GM18526 (cell line): ENCODE results near the gene RASGRF1.

Experiments
- POLR2A ChIP-seq: IDR thresholded peaks from 3 replicates; pipeline ENCODE4 v1.6.1; 2011; ENCODE audit not compliant: insufficient read length; ENCODE audit errors: extremely low read depth

The RASGRF1 gene

GRCh38 chr15:78951841-78952238 is 138.7 kb downstream of the RASGRF1 start:
- TF ChIP-seq POLR2A, result no peak

- TF ChIP-seq POLR2A, result no peak
Observed at GRCh38 chr15:78950902-78951840, 139.4 kb downstream of the RASGRF1 start.

- TF ChIP-seq POLR2A, result no peak
Observed at GRCh38 chr15:78950343-78950742, 140.2 kb downstream of the RASGRF1 start.

DNA sequence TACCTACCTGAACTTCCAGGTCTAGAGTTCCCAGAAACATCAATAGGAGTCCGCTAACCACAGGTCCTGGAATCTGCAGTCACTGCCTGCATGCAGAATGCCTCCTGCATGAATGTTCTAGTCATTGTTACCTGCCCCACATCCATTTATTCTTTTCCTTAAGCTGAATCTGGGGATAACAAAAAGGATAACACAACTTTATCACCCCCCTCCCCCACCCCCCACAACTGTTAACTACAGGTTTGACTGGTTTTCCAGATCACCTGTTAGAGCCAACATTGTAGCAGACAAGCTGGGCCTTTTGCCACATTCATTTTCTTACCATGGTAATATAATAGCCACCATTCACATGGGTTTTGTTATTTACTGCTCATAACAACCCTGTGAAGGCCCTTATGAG is 141.1 kb downstream of the RASGRF1 start:
- no peak for TF ChIP-seq POLR2A

DNA sequence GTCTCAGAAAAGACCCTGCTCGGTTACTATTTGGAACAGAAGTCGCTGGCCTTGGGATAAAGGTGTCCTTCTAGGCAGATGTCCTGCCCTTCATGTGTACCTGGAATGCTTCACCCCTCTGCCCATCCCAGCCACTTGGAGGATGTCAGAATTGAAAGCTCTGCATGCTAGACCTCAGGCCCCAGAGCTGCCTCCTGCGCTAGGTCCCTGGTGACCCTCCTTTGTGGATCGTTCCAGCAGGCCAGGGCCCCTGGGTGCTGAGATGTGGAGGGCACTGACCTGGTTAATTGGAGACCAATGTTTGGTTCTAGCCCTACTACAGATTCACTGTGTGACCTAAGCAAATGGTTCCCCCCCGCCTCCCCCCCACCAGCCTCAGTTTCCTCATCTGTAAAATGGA is 143.1 kb downstream of the RASGRF1 start:
- TF ChIP-seq POLR2A, result no peak

DNA sequence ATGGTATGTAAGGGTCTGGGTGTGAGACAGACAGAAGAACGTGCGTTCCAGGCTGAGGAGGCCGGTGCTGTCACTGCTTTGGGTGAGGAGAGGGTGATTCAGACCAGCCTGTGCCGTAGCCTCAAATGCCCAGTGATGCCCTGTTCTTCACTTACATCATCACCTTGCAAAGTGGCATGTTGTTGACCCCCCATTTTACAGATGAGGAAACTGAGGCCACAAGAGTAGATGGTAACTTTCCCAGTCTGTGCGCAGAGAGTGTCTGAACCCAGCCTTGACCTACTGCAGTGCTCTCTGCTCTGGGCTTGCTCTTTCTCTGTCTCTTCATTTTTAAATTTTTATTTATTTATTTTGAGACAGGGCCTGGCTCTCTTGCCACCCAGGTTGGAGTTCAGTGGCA is 144.1 kb downstream of the RASGRF1 start:
- TF ChIP-seq POLR2A, result no peak

DNA sequence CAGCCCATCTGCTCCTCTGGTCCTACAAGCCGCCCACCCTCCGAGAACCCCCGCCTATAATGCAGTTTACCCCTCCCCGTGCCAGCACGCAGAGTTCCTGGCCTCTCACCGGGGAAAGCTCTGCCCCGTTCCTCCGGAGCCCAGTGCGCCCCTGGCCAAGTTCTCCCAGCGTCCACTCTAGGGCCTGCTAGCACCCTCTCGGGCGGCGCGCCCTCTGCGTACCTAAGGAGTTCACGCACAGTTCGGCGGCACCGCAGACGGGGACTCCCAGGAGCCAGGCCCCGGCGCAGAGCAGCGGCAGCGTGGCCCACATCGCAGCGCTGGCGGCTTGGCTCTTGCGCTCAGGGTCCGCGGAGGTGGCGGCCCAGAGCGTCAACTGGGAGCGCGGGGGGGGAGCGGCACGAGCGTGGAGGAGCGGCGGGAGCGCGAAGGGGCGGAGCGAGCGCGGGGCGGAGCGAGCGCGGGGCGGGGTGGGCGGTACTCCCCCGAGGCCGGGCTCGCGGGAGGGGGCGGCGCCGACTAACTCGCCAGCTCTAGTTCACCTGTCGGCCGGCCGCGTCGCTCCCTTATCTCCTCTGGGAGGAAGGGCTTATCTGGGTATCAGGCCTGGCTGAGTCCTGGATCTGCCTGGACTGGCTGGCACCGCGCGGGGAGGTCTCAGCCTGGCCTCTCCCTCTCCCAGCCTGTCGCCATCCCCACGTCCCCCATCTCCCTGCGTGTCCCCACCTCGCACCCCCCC is 145.7 kb downstream of the RASGRF1 start, which contains the start of gene CTSH:
Gene CTSH, minus strand, starts transcription at position 378 of the 739 bp plus-strand sequence. Its CDS starts 65 bp downstream, at position 313.
- TF ChIP-seq POLR2A, result peak; percentile 95

DNA sequence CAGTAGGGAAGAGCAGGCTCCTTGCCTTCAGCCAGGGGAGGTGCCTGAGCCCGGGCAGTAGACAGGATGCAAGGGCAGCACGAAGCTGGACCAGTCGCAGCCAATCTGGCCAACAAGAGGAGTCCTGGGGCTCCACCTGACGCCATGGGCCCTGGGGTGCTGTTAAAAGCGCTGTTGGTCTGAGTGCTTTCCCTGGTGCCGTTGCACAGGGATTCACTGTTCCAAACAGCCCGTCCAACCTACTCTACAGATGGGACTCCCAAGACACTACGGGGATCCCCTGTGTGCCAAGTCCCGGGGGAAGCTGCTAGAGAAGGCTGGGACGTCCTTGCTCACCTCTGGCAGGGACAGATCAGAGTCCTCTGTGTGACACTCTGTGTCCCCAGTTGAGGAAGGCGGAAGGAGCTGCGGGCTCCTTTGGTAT is 146.4 kb downstream of the RASGRF1 start:
- no peak for TF ChIP-seq POLR2A

DNA sequence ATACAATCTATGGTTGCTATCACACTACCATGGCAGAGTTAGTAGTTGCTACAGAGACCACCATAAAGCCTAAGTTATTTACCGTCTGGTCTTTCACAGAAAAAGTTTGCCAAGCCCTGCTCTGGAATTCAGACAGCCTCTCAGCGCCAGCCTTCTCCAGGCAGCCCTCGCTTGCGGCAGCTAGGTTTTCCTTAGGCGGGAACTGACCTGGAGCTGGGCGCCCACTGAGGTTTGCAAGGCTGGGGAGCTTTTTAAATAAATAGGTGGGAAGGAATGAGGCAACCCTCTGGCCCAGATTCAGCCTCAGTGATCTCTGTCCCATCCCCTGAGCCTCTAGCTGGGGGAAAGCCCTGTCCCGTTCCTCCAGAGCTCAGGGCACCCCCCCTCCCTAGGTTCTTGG is 146.9 kb downstream of the RASGRF1 start:
- no peak for TF ChIP-seq POLR2A

DNA sequence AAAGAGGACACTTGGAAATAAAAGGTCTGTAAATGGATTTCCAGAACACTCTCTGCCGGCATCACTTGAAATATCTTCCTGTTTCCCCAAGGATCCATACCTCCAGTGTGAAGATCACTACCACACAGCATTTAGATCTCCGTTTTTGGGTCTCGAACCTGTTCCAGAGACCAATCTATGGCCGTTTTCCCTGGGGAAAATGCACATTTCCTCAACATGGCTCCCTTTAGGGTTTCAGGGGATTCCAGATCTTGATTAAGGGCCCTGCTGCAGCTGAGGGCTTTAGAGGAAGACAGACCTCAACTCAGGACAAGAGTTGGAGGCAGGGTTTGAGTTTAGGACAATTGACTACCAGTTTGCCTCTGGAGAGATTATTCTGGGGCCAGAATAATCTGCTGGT is 147.8 kb downstream of the RASGRF1 start:
- no peak for TF ChIP-seq POLR2A

DNA sequence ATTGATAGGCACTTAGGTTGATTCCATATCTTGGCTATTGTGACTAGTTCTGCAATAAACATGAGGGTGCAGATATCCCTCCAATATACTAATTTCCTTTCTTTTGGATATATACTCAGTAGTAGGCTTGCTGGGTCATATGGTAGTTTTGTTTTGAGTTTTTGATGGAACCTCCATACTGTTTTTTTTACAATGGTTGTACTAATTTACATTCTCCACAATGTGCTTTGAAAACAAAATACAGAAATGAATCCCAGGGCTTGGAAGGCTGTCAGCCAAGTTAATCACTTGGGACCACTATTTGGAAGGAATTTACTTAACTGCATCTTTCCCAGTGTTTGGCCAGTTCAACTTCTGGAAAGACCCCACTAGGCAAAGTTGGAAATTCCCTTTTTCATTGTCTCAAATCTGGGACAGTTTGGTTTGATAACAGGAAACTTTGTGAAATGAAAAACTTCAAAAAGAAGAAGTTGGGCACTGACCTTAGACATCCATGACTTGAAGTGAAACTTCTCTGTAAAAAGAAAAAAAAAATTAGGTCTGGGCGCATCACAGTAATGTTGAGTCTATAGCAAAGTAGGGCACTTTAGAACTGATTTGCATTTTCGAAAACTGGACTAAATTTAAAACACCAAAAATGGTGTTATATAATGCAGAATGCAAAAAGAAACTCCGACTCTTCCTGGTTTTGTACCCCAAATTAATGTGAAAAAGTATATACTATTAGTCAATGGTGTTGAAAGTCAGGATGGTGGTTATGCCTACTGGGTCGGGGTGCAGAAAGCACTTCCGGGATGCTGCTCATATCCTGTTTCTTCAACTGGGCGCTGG is 151.7 kb downstream of the RASGRF1 start:
- peak; percentile 53 for TF ChIP-seq POLR2A

DNA sequence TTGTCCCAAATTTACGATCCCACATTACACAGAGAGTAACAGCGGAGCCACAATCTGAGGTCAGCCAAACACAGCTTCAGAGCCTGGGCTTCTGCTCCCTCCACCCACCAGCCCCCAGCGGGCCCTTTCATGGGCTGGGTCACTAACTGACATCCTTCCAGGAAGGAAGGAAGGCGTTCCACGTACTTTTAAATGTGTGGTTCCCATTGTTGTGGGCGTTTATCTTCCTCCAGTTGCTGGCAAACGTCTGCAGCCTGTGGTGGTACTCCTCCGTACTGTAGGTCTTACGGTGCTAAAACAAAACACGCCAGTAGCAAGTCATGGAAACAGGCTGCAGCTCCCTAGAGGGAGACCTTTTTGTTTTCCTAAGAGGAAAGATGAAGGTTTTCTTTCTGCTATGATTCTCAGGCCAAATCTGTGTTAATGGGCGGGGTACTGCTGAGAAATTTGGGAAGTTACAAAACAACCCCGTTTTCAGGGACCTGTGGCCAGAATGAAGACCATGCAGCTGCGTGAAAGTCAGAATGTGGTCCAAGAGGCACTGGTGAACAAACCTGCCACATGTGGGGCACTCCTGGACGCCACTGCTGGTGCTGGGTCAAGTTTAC is 153.3 kb downstream of the RASGRF1 start:
- TF ChIP-seq POLR2A, result no peak

GRCh38 chr15:78934655-78935023 is 155.9 kb downstream of the RASGRF1 start:
- TF ChIP-seq POLR2A, result no peak

DNA sequence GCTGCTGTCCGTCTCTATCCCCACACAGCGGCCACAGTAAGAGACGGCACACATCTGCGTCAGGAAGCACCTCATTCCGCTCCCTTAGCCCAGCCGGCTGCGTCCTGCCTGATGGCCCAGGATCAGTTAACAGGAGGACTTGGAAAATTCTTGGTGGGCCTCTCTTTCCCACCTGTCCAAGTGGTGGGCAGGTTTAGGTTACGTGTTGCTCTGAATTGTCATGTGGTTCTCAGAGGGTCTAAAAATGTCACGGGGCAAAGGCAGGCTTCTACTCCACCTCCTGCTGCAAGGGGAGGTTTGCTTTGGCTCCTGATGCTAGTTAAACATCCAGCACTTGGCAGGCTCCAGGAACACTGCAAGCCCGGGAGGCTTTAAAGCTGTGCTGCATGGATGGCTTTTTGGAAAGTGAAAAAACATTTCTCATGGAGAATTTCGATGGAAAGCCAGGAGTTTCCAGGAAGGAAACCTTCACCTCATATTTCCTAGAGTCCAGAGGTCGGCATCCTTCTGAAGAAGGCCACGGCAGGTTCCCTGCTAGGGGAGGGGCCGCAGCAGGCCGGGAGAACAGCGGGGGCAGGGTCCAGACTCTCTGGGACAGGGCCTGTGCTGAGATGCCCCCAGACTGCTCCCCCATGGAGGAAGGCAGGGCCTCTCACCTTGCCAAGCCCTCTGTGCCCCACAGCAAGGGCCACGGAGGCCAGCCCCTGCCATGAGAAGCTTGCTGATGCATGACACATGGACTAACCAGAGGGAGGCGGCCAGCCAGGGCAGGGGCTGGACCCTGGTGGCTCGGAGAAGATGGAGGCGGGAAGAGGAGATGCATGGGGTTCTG is 156.5 kb downstream of the RASGRF1 start:
- no peak for TF ChIP-seq POLR2A
